ENCODE results near the gene ANKMY1. TPM values are rescaled to one million over a fixed set of nuclear protein-coding genes. Genes with fewer than 3 reads are reported as not detected.

Gene ANKMY1
- polyA plus RNA-seq, 2 of the 4 experiments (the other 2 are of a cell fraction) = 10.6 to 16.5 TPM

DNA sequence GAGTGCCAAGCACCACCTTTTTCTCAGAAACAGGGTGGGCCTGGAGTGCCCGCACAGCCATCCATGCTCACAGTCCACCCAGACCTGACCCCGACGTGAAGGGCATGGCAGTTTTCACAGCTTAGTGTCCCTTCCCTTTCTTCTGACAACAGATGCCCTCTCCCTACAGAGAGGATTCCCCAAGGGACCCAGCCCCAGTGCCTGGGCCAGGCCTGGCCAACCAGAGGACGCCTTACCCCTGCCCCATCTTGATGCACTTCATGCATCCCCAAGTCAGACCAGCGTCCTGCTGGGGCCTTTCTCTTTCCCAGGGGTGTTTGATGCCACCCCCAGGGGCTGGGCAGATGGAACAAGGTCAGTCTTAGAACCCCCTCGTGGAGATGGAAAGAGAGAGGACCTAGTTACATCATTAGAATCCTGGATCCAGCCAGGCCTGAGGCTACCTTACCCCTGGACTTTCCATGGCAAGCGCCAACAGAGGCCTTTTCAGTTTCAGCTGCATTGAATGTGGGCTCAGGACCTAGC lies 3.8 kb downstream of the ANKMY1 start:
- FAIRE-seq = no peak
- WGBS (ENCODE audit: missing lambda C conversion rate) = 91% methylated on average over 7 of the region's 7 CpGs
- ChIA-PET POLR2A (no interaction called here), CTCF (interaction anchor here (1.0 kb wide), 1 partner anchor 12 kb away, joined by 4 read pairs; no protein-coding TSS in a partner anchor)
- H3K4me3 ChIP-seq = no peak overlapping the region
- H3K27ac ChIP-seq = no peak overlapping the region
- H3K4me2 ChIP-seq = no peak overlapping the region
- H3K9me3 ChIP-seq = no peaks in the 10 kb centered on the region
- ATAC-seq = no peak
- DNase-seq (ENCODE audit: low read depth in 1 of 2, low spot score in 1 of 2) = no peak
- H3K4me1 ChIP-seq = peaks cover 7% of the 10 kb centered on the region
- TF ChIP-seq RFX5 (IDR thresholded peaks at IDR 0.05) (no peak), HOXB5 (CRISPR knock-in tag; IDR thresholded peaks at IDR 0.05) (no peak), FOXS1 (CRISPR knock-in tag; IDR thresholded peaks at IDR 0.05) (no peak), ELK1 (IDR thresholded peaks at IDR 0.05; ENCODE audit: low read depth, low read length) (no peak), NFE2L2 (conservative IDR thresholded peaks at IDR 0.05; ENCODE audit: low read length) (no peak)

- Histone ChIP-seq H3K4me1 (no peaks in the 10 kb centered on the region), H3K4me2 (no peak overlapping the region), H3K9me3 (no peaks in the 10 kb centered on the region), H3K27ac (no peak overlapping the region), H3K4me3 (no peak overlapping the region)
- ATAC-seq (no peak), FAIRE-seq (no peak), DNase-seq (ENCODE audit: low read depth in 1 of 2, low spot score in 1 of 2) (no peak)
- CTCF ChIA-PET = interaction anchor here (1.8 to 2.0 kb wide), 2 partner anchors 14 to 319 kb away, joined by 4 to 5 read pairs; no protein-coding TSS in a partner anchor
- POLR2A ChIA-PET = interaction anchor here (1.4 kb wide), 1 partner anchor 9 kb away, joined by 4 read pairs; no protein-coding TSS in a partner anchor
- TF ChIP-seq BHLHE40 (IDR thresholded peaks at IDR 0.05; ENCODE audit: low read depth, low read length) (no peak), ZFP36 (IDR thresholded peaks at IDR 0.05; ENCODE audit: borderline replicate concordance, partially characterized antibody) (no peak), TP53 (CRISPR knock-in tag; IDR thresholded peaks at IDR 0.05) (no peak), HOXA7 (CRISPR knock-in tag; IDR thresholded peaks at IDR 0.05) (no peak), MAZ (IDR thresholded peaks at IDR 0.05; ENCODE audit: borderline replicate concordance, low read depth, low read length) (no peak)
- TF ChIP-seq, protein P1, sequence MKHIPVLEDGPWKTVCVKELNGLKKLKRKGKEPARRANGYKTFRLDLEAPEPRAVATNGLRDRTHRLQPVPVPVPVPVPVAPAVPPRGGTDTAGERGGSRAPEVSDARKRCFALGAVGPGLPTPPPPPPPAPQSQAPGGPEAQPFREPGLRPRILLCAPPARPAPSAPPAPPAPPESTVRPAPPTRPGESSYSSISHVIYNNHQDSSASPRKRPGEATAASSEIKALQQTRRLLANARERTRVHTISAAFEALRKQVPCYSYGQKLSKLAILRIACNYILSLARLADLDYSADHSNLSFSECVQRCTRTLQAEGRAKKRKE (CRISPR knock-in tag; IDR thresholded peaks at IDR 0.05; ENCODE audit: low read depth) = no peak
- 0% methylated on average over 1 of the region's 1 CpG for WGBS (ENCODE audit: missing lambda C conversion rate)
These were observed 6.0 kb downstream of the ANKMY1 start for GRCh38 chr2:240551811-240552210.

GRCh38 chr2:240551288-240551687 lies 6.5 kb downstream of the ANKMY1 start:
- DNase-seq (ENCODE audit: low read depth in 1 of 2, low spot score in 1 of 2) (no peak), ATAC-seq (no peak), FAIRE-seq (no peak)
- POLR2A ChIA-PET = interaction anchor here (1.4 kb wide), 1 partner anchor 10 kb away, joined by 4 read pairs; no protein-coding TSS in a partner anchor
- no peak overlapping the region for H3K4me3 ChIP-seq
- TF ChIP-seq CEBPB (IDR thresholded peaks at IDR 0.05) (no peak), HDAC2 (IDR thresholded peaks at IDR 0.05) (no peak), GATA3 (IDR thresholded peaks at IDR 0.05; ENCODE audit: borderline replicate concordance) (no peak), ELK1 (IDR thresholded peaks at IDR 0.05; ENCODE audit: low read depth, low read length) (no peak), SMC3 (IDR thresholded peaks at IDR 0.05) (no peak), ZSCAN20 (CRISPR knock-in tag; IDR thresholded peaks at IDR 0.05) (no peak), PBX3 (IDR thresholded peaks at IDR 0.05) (no peak), CBX8 (IDR thresholded peaks at IDR 0.05) (no peak), HMGXB4 (CRISPR knock-in tag; IDR thresholded peaks at IDR 0.05; ENCODE audit: borderline replicate concordance) (no peak), ZFP36 (IDR thresholded peaks at IDR 0.05; ENCODE audit: borderline replicate concordance, partially characterized antibody) (no peak), CHD4 (IDR thresholded peaks at IDR 0.05; ENCODE audit: borderline replicate concordance) (no peak), HOXB13 (CRISPR knock-in tag; IDR thresholded peaks at IDR 0.05; ENCODE audit: low read depth) (no peak), BHLHE40 (IDR thresholded peaks at IDR 0.05; ENCODE audit: low read depth, low read length) (no peak), RCOR1 (IDR thresholded peaks at IDR 0.05; ENCODE audit: low read depth, low read length) (no peak), CBX2 (IDR thresholded peaks at IDR 0.05; ENCODE audit: borderline replicate concordance, low read depth) (no peak)
- TF ChIP-seq, protein P2, sequence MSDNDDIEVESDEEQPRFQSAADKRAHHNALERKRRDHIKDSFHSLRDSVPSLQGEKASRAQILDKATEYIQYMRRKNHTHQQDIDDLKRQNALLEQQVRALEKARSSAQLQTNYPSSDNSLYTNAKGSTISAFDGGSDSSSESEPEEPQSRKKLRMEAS (IDR thresholded peaks at IDR 0.05) = no peak
- H3K9me3 ChIP-seq = no peaks in the 10 kb centered on the region
- no peak overlapping the region for H3K4me2 ChIP-seq
- 83% methylated on average over 4 of the region's 4 CpGs for WGBS (ENCODE audit: missing lambda C conversion rate)
- no peaks in the 10 kb centered on the region for H3K4me1 ChIP-seq
- no peak overlapping the region for H3K27ac ChIP-seq
- CTCF ChIA-PET = interaction anchor here (1.8 to 2.0 kb wide), 2 partner anchors 15 to 319 kb away, joined by 4 to 5 read pairs; no protein-coding TSS in a partner anchor
